IMR-90 (cell line): ENCODE results near the gene SHC4.

Experiments
- CEBPB ChIP-seq: IDR thresholded peaks from 2 replicates; pipeline ENCODE4 v1.6.1; 2012; ENCODE audit warnings: low read depth, low read length, improper control_type of control experiment
- CHD1 ChIP-seq: IDR thresholded peaks from 2 replicates; pipeline ENCODE4 v1.6.1; 2012; ENCODE audit warnings: low read depth, low read length, improper control_type of control experiment
- FOS ChIP-seq: fragments of 150-350 bp; IDR thresholded peaks from 2 replicates; pipeline ENCODE4 v1.6.1; 2016; ENCODE audit warnings: low read depth, low read length
- MAFK ChIP-seq: IDR thresholded peaks from 2 replicates; pipeline ENCODE4 v1.6.1; 2012; ENCODE audit warnings: low read depth, low read length, improper control_type of control experiment
- MAZ ChIP-seq: IDR thresholded peaks from 2 replicates; pipeline ENCODE4 v1.6.1; 2012; ENCODE audit warnings: low read depth, mild to moderate bottlenecking, low read length, improper control_type of control experiment, moderate library complexity, borderline replicate concordance
- MXI1 ChIP-seq: IDR thresholded peaks from 2 replicates; pipeline ENCODE4 v1.6.1; 2012; ENCODE audit warnings: low read depth, mild to moderate bottlenecking, low read length, moderate library complexity, borderline replicate concordance
- POLR2A ChIP-seq: IDR thresholded peaks from 2 replicates; pipeline ENCODE4 v1.6.1; 2012; ENCODE audit warnings: mild to moderate bottlenecking, low read depth, low read length
- RAD21 ChIP-seq: IDR thresholded peaks from 2 replicates; pipeline ENCODE4 v1.6.1; 2012; ENCODE audit warnings: low read length, improper control_type of control experiment
- RCOR1 ChIP-seq: IDR thresholded peaks from 2 replicates; pipeline ENCODE4 v1.6.1; 2012; ENCODE audit warnings: mild to moderate bottlenecking, low read length, improper control_type of control experiment; ENCODE audit not compliant: insufficient replicate concordance
- RFX5 ChIP-seq: IDR thresholded peaks from 2 replicates; pipeline ENCODE4 v1.8.0; 2012; ENCODE audit warnings: low read depth, mild to moderate bottlenecking, low read length, moderate library complexity
- SMC3 ChIP-seq: fragments of 150-350 bp; IDR thresholded peaks from 2 replicates; pipeline ENCODE4 v1.6.1; 2016; ENCODE audit warnings: low read depth, mild to moderate bottlenecking, antibody characterized with exemption, low read length, moderate library complexity
- TF ChIP-seq, protein P1 (sequence below): conservative IDR thresholded peaks from 2 replicates; pipeline ENCODE4 v1.5.1; 2012; ENCODE audit warnings: mild to moderate bottlenecking, low read depth, low read length, improper control_type of control experiment
- TF ChIP-seq, protein P2 (sequence below): fragments of 150-350 bp; IDR thresholded peaks from 2 replicates; pipeline ENCODE4 v1.6.1; 2017; ENCODE audit warnings: mild to moderate bottlenecking, antibody characterized with exemption, low read length, low read depth
- TF ChIP-seq, protein P3 (sequence below): fragments of 150-350 bp; IDR thresholded peaks from 2 replicates; pipeline ENCODE4 v1.6.1; 2016; ENCODE audit warnings: low read depth, mild to moderate bottlenecking, low read length, moderate library complexity, borderline replicate concordance

DNA sequence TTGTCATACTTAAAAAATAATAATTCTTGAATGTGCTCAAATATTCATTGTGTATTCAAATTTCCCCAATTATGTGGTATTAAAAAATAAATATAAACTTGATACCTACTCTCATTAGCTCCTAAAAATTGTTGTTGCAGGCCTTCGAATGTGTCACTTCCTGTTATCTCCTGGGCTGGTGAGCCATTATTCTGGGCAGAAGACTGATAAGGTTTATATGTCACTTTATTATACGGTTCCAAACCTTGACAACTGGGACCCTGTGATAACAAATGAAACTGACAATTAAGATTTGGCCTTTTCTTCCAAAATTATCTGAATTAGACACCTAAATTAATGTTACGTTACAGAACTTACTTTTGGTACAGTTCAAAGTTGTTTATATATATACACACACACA lies 167.8 kb downstream of the SHC4 start:
- TF ChIP-seq CEBPB (no peak), POLR2A (no peak), CHD1 (no peak), RCOR1 (no peak), MAFK (no peak), SMC3 (no peak), RAD21 (no peak), FOS (no peak), MAZ (no peak), RFX5 (no peak), MXI1 (no peak)
- TF ChIP-seq, protein P1, sequence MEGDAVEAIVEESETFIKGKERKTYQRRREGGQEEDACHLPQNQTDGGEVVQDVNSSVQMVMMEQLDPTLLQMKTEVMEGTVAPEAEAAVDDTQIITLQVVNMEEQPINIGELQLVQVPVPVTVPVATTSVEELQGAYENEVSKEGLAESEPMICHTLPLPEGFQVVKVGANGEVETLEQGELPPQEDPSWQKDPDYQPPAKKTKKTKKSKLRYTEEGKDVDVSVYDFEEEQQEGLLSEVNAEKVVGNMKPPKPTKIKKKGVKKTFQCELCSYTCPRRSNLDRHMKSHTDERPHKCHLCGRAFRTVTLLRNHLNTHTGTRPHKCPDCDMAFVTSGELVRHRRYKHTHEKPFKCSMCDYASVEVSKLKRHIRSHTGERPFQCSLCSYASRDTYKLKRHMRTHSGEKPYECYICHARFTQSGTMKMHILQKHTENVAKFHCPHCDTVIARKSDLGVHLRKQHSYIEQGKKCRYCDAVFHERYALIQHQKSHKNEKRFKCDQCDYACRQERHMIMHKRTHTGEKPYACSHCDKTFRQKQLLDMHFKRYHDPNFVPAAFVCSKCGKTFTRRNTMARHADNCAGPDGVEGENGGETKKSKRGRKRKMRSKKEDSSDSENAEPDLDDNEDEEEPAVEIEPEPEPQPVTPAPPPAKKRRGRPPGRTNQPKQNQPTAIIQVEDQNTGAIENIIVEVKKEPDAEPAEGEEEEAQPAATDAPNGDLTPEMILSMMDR = no peak
- TF ChIP-seq, protein P2, sequence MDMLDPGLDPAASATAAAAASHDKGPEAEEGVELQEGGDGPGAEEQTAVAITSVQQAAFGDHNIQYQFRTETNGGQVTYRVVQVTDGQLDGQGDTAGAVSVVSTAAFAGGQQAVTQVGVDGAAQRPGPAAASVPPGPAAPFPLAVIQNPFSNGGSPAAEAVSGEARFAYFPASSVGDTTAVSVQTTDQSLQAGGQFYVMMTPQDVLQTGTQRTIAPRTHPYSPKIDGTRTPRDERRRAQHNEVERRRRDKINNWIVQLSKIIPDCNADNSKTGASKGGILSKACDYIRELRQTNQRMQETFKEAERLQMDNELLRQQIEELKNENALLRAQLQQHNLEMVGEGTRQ = no peak
- TF ChIP-seq, protein P3, sequence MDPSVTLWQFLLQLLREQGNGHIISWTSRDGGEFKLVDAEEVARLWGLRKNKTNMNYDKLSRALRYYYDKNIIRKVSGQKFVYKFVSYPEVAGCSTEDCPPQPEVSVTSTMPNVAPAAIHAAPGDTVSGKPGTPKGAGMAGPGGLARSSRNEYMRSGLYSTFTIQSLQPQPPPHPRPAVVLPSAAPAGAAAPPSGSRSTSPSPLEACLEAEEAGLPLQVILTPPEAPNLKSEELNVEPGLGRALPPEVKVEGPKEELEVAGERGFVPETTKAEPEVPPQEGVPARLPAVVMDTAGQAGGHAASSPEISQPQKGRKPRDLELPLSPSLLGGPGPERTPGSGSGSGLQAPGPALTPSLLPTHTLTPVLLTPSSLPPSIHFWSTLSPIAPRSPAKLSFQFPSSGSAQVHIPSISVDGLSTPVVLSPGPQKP = no peak
